ENCODE data around the gene NPR3.

DNA sequence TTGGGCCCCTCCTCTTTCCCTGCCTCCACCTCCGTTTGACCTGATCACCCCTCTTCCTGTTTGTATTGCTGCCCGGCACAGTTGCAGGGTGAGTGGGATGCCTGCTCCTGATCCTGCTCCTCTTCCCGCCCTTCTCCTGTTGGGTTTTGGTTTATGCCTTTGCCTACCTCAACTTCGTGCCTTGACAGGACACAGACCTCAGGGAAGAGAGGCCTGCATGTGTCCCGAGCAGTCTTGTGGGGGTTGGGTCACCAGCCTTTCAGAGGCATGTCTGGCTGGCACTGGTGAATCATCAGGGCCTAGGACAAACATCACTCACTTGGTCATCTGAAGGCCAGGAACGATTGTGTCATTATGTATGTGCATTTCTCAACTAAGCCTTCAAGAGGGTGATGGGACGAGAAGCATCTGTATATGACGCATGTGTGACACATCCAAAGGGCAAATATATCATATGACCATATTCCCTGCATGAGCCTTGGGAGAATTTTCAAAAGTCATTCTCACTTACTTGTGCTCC is 56.9 kb downstream of the NPR3 start:
- TF ChIP-seq POLR2A (IDR thresholded peaks at IDR 0.05): no peak
- TF ChIP-seq, protein P1, sequence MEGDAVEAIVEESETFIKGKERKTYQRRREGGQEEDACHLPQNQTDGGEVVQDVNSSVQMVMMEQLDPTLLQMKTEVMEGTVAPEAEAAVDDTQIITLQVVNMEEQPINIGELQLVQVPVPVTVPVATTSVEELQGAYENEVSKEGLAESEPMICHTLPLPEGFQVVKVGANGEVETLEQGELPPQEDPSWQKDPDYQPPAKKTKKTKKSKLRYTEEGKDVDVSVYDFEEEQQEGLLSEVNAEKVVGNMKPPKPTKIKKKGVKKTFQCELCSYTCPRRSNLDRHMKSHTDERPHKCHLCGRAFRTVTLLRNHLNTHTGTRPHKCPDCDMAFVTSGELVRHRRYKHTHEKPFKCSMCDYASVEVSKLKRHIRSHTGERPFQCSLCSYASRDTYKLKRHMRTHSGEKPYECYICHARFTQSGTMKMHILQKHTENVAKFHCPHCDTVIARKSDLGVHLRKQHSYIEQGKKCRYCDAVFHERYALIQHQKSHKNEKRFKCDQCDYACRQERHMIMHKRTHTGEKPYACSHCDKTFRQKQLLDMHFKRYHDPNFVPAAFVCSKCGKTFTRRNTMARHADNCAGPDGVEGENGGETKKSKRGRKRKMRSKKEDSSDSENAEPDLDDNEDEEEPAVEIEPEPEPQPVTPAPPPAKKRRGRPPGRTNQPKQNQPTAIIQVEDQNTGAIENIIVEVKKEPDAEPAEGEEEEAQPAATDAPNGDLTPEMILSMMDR (IDR thresholded peaks at IDR 0.05 in 4 of 5, conservative IDR thresholded peaks at IDR 0.05 in 1 of 5): no peak
